Stimulated activated CD8-positive, alpha-beta memory T cell treated with anti-CD3 and anti-CD28 coated beads, Interleukin-4, amount 100 ng/mL, for 1 hour (primary cell): ENCODE results near the gene STIMATE.

Source experiments
- DNase-seq, 2 donors: peaks; one replicate each; pipeline ENCODE4 v3.0.0-alpha.2; 2020; ENCODE audit warnings: low read depth in 2 of 2, low spot score in 1 of 2

STIMATE gene

DNA sequence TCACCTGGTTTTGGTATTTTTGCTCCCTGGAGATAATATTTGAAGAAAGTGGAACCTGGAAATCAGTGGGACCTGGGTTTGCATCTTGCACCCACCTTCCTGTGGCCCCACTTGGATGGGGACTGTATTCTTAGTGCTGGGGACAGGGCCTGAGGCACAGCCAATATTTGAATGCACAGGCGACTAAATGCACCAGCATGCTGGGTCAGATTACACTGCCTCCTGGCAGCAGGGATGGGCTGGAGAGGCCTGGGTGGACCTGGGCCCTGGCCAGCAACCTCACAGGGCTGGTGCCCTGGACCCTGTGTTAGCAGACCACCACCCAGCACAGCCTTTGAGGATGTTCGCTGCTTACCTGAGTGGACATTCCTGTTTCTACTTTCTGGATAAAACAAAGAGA lies 77.4 kb downstream of the STIMATE start:
- DNase-seq: no peak

DNA sequence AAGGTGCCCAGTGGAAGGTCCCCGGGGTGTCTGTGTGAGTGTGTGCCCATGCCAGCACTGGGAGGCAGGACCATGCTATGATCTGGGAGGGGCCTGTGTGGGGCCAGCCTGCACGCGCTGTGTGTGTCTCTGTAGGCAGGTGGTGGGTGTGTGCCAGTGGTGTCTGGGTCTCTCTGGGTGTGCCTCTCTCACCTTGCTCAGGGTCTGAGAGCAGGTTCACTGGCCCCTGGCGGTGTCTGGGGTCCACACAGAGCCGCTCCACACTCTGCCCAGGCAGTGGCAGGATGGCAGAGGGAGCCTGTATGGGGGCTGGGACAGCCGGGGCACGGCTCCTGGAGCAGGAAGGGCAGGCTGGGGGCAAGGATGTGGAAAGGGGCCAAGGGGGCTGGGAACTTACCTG lies 79.5 kb downstream of the STIMATE start:
- no peak for DNase-seq

DNA sequence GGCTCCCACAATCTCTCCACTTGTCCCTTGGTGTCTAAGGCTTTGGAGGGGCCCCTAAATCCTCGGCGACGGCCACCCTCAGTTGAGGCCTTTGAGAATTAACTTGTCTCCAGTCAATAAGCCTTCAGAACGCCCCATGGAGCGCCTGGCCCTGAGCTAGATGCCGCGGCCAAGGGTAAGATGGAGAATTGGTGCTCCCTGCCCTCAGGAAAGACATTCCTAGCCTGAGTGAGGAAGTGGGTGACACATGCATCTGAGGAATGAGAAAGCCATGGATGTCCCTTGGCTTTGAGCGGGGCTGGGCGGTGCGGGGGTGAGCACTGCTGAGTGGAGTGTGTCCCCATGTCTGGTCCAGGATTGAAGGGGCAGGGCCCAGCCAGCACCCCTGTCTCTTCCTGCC lies 80.1 kb downstream of the STIMATE start:
- no peak for DNase-seq

DNA sequence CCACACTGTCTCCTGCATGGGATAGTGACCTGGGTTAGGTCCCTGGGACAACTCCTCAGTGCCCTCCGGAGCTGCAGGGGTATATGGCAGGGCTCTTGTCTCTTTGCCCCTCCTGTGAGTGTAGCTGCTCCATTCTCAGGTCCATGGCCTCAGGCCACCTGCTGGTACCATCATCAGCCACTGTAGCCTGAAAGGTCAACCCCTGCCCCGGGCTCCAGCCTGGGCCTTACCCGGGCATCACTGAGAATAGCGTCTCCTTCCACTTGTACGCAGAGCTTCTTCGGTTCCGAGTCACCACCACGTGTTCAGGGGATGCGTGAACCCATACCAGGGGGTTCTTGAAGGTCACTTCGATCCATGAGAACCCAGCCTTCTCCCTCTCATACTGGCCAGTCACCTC lies 80.7 kb downstream of the STIMATE start:
- DNase-seq: no peak

DNA sequence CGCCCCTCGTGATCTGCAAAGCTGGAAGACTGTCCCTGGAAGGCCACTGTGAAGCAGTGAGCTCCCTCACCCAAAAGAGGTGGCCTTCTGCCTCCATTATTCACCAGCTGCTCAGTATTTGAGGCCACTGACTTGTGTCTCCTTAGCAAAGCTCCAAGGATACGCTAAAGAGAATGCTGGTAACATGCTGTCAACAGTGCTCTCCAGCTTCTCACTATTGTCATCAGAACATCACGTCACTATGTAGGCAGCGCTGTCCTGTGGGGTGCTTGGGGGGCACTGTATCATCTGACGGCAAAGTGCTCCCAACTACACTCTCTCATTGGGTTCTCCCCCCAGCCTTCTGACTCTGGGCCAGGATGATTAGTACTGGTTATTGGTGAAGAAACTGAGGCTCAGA lies 81.1 kb downstream of the STIMATE start:
- DNase-seq: no peak

DNA sequence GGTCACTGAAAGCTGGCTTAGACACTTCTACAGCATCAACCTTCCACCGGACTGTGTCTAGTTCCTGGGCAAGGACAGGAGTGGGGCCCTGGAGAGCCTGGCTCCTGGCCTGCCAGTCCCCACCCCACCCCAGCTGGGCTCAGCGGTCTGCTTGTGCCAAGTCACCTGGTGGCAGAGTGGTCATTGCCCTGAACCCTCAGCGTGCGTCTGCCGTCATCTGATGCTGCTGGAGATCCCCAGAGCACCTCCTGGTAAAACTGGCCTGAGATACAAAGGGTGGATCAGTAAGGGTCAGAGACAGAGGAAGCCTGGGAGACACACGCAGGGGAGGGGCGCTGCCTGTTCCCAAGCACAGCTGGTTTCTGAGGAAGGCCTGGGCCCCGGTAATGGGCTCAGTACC lies 83.5 kb downstream of the STIMATE start:
- no peak for DNase-seq

DNA sequence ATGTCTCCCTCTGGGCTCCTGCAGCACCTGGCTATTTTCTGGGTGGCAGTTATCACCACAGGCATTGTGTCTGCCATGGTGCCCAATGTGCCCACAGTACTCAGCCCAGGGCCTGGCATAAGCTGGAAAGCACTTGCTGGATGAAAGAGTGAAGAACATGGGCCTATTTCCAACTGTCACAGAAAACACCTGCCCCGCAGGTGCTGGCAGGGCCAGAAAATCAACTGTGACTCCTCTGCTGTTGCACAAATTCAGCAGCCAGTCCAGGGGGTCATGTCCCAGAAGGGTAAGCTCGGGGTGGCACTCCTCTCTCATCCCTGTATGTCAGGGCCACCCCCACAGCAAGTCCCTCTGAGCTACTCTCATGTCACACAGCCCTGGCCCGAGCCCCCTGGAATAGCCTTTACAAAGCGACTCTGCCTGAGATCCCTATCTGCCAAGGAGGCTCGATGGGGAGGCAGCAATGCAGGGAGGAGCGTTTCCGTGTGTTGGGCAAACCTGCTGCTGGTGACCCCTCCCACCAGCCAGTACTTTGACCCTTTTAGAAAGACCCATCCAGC lies 85.8 kb downstream of the STIMATE start:
- DNase-seq: no peak

DNA sequence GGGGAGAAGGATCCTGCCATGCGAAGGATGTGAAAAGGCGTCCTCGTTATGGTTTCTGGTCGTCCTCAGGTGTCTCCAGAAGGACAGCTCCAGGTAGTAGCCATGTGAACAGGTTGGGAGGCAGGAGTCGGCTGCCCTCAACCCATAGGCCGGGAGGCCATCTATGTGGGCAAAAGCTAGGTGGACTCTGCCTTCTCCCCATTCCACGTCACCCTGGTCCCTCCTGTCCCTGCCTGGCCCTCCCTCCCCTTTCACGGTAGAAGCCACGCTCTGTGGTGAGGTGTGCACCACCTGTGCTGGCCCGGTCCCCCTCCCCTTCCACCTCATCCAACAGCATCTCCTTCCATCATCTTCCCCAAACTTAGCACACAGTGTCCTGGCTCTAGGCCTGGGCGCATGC lies 86.4 kb downstream of the STIMATE start:
- no peak for DNase-seq

DNA sequence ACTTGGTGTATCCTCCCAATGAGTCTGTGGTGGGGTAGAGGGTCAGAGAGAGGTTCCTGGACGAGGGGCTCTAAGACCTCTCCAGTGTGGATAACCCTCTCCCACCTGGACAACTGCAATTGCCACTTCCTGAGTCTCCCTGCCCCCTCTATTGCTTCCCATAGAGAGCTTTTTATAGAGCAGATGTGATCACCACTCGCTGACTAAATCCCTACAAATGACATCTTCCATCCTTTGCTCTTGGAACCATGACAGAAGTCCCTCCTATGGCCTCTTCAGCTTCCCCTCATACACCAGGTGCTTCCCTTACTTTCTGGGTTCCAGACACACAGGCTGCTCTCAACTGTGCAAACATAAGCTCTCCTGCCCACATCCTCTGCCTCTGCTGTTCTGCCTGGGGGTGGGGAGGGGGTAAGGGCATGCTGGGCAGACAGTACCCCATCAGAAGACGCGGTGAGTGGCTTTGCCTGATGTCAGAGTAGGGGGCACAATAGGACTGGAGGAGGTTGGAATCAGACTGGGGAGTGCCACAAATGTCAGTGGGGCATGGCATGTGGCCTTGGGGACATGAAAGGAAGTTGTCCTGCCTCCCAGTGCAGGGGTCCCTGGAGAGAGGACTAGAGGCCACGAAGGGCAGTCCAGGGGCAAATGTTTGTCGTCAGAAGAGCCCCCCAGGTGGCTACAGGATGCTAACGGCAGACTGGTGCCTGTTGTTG lies 87.5 kb downstream of the STIMATE start:
- no peak for DNase-seq

DNA sequence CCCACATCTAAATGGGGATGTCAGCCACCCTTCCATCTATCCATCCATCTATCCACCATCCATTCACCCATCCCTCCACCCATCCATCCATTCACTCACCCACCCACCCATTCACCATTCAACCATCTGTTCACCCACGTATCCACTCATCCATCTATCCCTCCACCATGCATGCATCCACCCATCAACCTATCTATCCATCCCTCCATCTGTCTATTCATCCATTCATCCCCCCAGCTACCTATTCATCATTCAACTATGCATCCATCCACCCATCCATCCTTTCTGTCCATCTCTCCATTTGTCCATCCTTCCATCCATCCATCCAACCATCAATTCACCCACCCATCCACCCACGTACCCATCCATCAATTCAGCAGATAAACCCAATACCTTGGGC lies 88.2 kb downstream of the STIMATE start:
- no peak for DNase-seq

DNA sequence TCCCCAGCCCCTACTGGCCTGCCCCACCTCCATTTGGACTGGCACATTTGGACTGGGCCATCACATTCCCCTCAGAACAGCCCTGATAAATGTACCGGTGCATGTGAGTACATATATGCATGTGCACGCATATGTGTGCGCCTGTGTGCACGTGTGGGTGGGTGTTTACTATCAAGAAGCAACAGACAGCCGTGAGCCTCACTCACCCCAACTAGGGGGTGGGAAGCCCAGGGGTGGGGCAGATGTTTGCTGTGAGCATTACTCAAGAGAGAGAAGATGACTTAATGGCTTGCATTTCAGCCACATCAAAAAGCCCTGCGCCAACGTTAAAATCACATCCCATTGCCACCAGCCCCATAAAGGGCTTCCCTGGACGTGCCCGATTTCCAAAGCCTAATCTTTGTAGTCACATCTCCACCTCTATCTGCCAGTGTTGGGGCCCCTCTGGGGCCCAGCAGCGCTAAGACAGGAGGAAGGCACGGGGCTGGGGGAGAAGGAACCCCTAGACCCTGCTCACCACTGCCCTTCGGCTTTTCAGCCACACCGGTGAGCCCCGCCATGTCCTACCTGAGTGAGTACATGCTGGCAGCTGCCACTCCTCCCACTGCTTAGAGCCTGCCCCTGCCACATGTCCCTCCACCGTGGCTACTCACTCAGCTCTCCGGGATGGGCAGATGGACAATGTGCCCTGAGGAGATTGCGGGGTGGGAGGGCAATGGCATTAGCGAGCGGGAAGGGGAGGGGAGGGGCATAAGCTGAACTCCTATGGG lies 91.9 kb downstream of the STIMATE start:
- DNase-seq: no peak

DNA sequence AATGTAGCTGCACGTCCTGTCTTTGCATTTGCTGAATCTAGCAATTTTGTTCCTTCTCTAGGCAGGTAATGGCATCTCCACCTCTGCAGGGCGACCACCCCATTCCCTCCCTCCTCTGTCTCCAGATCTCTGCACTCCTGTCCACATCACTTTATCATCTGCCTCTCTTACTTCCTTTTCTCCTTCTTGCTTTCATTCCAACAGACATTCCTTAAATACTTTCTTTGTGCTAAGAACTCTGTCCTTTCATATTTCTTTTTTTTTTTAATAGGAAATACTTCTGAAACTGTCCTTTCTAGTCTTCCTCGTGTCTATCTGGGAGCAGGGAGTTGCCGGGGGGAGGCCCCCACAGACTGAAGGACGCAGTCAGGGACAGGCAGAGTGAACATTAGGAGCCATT lies 95.5 kb downstream of the STIMATE start:
- no peak for DNase-seq

DNA sequence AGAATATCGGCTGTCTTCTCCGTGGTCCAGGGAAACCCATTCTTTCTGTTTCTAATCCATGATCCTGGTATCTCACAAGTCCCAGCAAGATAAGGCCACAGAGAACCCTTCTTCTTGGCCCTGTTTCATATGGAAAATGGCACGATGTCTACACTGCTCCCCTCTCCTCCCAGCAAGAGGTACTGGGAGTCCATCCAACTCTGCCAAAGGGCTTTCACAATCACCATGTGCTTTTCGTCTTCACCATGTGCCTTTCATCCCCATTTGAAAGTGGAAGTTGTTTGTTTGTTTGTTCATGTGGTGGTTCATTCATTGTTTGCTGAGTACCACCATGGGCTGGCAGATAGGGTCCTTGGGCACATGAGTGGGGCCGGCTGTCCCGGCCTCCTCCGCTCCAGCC lies 97.3 kb downstream of the STIMATE start:
- DNase-seq: no peak

DNA sequence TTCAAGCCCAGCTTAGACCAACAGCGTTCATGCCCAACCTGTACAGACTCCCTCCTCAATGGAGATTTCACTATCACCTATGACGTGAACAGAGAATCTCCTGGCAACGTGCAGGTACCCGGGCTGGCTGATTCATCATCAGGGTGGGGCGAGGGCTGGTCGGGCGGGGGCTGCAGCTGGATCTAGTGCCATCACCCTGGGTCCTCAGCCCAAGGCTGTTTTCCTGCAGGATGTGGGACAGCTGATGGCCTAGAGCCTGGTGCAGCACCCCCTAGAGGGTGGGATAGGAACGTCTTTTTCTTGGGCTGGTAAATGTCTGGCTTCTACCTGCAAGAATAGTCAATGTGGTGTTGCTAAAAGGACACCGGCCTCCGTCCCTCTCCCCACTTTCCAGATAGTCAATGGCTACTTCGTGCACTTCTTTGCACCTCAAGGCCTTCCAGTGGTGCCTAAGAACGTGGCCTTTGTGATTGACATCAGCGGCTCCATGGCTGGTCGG lies 98.3 kb downstream of the STIMATE start:
- DNase-seq: no peak

DNA sequence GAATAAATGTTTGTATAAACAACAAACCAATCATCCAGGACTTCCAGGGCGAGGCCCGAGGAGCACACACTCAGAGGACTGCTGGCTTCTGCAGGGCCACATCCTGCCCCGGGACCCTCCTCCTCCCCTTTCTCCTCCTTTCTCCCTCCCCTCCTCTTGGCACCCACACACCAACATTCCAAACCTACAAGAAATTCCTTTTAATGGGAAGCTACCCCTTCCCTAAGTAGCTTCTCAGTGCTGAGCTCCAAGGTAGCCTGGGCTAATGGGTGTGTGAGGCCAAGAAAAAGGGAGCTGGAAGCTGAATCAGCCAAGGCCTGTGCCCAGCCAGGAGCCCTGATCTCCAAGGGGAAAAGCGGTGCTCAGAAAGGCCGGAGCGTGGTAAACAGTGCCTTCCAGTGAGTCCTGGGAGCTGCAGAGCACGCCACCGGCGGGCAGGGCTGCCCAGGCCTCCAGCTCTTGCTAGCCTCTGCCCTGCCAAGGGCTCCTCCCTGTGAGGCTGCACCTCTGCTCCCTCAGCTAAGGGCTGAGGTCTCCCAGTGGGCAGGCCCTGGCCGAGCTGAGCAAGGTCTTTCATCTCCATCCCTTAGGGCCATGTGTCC lies 98.9 kb downstream of the STIMATE start:
- no peak for DNase-seq

DNA sequence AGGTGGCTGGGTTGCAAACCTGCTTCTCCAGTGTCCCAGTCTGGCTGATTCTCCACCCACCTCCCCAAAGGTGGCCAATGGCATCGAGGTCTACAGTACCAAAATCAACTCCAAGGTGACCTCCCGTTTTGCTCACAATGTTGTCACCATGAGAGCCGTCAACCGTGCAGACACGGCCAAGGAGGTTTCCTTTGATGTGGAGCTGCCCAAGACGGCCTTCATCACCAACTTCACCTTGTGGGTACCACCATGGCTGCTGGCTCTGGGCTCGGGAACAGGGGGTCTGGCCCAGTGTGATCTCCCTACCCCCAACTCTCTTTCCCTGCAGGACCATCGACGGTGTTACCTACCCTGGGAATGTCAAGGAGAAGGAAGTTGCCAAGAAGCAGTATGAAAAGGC lies 100.9 kb downstream of the STIMATE start:
- DNase-seq: no peak

DNA sequence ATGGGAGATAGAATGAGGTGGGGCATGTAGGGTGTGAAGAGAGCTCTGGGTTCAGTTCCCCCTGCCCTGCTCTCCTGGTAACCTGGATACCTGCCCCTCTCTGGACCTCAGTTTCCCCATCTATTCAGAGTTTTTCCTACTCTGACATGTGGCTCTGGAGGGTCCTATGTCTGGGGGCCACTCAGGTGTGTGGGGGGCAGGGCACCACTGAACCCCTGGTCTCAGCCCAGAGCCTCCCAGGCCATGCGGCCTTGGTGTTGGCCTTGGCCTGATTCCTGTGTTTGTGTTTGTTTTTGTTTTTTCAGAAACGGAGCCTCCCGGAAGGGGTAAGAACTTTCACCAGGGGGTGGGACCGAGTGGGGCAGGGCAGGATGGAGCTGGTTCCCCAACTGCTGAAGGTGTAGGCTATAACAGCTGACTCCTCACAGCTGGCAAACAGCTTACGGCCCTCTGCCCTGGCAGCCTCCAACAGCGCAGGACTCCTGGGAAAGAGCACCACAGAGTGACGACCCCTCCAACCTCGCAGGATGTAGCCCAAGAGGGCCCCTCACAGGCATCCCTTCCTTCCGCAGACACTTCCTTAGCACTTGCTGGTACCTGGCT lies 101.9 kb downstream of the STIMATE start:
- DNase-seq: no peak

DNA sequence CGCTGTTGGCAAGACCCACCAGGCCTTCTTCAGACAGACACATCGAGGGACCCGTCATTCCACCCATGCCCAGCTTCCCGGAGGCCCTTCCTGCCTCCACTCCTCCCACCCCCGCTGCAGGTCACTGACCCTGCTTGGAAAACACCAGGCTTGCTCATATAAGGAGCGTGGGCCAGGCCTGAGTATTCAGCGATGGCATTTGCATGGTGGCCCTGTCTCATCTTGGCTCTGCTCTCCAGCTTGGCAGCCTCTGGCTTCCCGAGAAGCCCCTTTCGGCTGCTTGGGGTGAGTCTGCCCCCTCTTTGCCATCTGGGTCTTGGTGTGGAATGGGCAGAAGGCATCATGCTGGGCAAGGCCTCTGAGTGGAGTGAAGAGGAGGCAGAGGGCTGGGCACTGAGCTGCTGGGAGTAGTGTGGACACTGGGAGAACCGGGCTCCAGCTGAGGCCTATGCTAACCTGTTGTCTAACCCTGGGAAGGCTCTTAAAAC lies 102.7 kb downstream of the STIMATE start, which contains the start of gene ITIH3:
Gene ITIH3, plus strand, starts transcription at position 185 of the 488 bp plus-strand sequence. Its CDS starts 8 bp downstream, at position 193.
- DNase-seq: no peak

DNA sequence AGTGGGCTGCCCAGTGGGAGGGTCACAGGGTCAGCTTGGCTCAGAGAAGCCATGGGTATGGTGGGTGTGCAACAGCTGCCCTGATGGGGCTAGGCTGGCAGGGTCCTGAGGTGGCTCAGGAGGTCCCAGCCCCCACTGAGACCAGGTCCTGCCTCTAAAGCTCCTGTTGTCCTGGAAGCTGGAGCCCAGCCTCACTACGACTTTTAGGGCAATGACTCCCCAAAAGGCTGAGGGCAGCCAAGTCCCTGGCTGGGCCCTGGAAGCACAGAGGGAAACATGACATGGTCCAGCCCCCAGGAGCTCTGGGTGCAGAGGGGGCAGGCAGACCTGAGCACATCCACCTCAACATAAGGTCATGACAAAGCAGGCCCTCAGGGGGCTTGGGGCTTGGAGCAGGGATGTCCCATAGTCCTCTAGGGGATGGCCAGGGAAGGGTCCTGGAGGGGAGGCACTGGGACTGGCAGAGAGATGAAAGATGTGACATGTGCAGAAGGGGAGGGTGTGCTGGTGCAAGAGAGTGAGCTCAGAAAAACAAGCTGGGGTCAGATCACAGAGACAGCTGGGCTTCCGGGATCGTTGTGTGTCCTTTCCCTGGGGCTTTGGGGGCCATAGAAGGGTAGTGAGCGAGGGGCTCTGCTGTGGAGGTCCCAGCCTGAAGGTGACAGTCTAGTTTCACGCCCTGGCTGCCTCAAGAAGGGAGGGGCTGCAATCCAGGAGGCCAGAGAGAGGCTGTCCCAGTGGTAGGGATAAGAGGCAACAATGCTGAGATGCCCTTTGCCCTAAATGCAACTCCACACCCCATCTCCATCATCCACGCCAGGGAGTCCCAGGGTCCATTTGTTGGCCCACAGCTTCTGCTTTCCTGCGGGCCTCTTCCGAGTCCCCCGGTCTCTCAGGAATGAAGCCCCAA lies 103.4 kb downstream of the STIMATE start:
- DNase-seq: no peak
